HG03571 (cell line): Measurements from ENCODE around the gene HHLA2.
"Not testable (repeated sequence)": the region's sequence is repeated elsewhere in the genome, so short reads cannot be mapped to it uniquely, and the experiment has no call there.

Source experiments
- ATAC-seq: cut with Tn5 transposase; IDR thresholded peaks from one replicate; pipeline ENCODE4 v1.9.1; 2021; ENCODE audit not compliant: unreplicated experiment

HHLA2 gene, protein sequence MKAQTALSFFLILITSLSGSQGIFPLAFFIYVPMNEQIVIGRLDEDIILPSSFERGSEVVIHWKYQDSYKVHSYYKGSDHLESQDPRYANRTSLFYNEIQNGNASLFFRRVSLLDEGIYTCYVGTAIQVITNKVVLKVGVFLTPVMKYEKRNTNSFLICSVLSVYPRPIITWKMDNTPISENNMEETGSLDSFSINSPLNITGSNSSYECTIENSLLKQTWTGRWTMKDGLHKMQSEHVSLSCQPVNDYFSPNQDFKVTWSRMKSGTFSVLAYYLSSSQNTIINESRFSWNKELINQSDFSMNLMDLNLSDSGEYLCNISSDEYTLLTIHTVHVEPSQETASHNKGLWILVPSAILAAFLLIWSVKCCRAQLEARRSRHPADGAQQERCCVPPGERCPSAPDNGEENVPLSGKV

DNA sequence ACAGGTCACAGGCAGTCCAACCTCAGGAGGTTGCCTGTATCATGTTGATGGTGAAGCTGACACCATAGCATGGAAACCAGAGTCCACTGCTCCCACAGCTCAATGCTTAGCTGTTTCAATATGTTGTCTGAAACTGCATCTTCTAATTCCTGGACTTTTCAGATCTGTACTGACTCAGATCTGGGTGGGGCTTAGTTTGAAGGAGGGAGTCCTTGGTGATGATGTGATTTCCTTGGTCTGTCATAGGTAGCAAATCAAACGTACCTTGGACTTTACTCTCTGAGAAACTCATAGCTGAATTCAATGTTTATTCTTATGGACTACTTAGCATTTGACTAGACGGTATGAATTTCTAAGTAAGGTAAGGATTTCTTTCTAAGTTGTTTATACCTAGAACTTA lies at the start of gene HHLA2:
TSS of gene HHLA2 (plus strand) at position 310 of the 400 bp plus-strand sequence. CDS start 55,266 bp downstream, outside the sequence.
- ATAC-seq, result no peak

DNA sequence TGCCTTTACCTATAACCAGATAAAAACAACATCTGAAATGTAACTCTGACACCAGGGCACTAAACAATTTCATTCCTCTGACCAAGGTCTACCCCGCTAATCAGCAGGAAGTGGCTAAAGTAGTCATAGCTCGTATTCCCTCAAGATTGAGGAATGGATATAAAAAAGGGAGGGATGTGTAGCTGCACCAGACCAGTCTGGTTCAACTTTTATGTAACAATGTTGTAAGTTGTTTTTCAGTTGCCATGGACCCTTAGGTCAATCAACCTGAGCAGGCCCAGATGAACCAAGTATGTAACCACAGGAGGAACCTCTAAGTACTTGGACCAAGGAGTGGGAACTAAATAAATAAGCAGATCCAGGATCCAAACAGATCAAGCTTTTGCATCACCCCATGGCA lies 45.7 kb upstream of the HHLA2 start:
- no peak for ATAC-seq

DNA sequence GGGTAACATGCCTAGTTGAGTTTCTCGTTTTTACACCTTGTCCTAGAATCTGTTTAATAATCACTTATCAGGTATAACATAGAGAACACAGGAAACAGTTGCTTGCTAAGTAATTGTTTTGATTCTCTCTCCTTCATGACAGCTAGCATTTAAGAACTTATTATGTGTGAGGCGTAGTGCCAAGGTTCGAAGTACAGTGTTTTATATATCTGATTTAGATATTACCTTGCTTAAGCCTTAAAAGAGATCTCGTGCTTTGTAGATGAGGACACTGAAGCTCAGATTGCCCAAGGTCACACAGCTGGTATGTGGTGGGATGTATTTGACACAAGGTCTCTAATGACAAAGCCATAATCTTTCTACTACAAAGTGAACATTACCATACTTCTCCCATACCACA lies 45.1 kb upstream of the HHLA2 start:
- no peak for ATAC-seq

DNA sequence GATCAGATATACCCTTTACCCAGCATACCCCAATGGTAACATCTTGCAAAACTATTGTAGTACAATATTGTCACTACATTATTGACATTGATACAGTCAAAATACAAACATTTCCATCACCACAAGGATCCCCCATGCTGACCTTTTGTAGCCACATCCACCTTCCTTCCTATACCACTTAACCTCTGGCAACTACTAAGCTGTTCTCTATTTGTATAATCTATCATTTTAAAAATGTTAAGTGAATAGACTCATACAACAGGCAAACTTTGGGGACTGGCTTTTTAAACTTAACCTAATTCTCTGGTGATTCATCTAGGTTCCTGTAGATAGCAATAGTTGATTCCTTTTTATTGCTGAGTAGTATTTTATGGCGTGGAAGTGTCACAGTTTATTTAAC lies 44.5 kb upstream of the HHLA2 start:
- ATAC-seq, result no peak

DNA sequence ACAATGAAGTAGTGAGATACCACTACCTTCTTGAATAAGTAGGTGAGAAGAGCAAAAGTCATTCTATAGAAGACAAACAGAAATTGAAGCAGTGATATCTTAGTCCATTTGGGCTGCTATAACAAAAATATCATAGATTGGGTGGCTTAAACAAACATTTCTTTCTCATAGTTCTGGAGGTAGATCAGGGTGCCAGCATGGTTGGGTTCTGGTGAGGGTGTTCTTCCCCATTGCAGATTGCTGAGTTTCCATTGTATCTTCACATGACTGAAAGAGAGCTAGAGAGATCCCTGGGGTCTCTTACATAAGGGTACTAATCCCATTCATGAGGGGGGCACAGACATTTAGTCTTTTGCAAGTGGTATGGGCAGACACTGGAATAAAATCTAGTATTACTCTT lies 41.2 kb upstream of the HHLA2 start:
- ATAC-seq, result no peak

DNA sequence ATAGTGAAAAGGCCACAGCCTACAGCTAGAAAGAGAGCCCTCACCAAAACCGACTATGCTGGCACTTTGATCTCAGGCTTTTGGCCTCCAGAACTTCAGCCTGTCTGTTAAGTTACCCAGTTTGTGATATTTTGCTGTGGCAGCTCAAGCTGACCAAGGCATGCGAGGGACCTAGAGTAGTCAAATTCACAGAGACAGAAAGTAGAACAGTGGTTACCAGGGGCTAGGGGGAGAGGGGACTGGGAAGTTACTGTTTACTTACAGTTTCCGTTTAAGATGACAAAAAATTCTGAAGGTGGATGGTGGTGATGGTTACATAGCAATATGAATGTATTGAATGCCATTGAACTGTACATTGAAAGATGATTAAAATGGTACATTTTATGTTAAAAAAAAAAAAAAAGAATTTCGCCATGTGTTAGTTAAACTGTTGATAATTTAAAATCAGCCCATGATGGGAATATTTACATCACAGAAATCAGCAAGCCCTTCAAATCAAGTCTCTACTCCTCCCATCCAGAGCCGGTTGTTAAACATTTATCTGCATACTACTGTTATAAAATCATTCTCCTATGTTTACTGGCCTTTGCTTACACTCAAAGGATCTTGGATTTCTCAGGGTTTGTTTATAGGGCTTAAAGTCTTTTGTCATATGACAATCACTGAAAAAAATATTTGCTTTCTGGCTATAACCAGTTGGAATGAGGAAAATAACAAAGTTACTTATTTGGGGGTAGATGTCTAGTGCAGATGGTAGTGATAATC lies 31.6 kb upstream of the HHLA2 start:
- peak; percentile 74 for ATAC-seq

DNA sequence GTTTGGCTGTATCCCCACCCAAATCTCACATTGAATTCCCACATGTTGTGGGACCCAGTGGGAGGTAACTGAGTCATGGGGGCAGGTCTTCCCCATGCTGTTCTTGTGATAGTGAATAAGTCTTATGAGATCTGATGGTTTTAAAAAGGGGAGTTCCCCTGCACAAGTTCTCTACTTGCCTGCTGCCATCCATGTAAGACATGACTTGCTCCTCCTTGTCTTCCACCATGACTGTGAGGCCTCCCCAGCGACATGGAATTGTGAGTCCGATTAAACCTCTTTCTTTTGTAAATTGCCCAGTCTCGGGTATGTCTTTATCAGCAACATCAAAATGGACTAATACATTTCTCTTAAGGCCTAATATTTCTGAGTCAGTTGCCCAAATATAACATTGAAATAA lies 28.1 kb upstream of the HHLA2 start:
- ATAC-seq, result not testable (repeated sequence)

DNA sequence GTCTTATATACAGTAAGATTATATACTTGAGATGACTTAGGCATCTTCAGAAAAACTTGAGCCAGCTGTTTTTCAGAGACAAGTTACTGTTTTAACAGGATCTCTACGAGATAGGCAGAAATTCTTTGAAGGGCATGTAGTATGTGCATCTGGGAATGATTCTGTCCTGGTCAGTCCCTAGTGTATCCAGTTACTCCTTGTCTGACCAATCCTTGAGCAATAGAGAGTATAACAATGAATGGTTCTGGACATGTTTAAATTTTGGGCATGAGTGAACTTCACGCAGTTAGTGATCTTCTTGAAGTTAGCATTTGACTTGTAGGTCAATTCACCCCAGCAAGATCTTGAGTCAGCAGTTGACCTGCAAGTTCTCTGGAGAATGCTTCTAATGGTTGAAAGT lies 24.7 kb upstream of the HHLA2 start:
- no peak for ATAC-seq

DNA sequence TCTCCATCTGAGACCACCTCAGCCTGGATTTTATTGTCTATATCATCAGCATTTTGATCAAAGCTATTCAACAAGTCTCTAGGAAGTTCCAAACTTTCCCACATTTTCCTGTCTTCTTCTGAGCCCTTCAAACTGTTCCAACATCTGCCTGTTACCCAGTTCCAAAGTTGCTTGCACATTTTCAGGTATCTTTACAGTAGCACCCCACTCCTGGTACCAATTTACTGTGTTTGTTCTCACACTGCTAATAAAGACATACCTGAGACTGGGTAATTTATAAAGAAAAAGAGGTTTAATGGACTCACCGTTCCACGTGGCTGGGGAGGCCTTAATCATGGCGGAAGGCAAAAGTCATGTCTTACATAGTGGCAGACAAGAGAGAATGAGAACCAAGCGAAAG lies 17.3 kb upstream of the HHLA2 start:
- ATAC-seq, result not testable (repeated sequence)

DNA sequence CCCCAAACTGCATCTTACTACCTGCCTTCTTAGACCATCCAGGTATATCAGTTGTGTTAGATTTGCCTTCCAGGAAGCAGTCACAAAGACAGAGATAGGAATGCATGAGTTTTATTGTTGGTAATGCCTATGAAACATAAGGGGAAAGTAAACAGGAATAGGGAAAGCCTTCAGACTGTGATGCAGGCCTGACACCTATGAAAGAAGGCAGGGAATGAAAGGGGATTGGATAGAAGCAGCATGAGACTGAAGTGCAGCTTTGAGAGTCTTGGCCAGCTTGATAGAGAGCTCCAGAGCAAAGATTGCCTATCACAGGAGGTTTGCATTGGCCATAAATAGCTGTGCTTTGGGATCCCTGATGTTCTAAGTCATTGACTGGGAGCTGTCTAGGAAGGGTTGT lies 15.9 kb upstream of the HHLA2 start:
- no peak for ATAC-seq

DNA sequence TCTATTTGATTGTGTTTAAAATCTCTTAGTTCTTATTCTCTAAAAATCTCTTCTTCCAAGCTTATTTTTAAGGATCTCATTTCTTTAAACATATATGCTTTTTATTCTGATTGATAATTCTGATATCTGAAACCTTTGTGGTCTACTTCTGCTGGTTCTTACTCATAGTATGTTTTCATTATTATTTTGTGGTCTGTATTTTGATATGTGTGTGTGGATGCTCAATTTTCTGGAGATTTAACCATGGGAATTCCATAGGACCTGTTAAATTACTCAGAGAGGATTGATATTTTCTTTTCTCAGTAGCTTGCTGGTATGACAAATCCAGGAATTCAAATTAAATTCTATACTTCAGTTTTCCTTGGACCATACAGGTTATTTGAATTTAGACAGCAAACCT lies 14.7 kb upstream of the HHLA2 start:
- no peak for ATAC-seq

DNA sequence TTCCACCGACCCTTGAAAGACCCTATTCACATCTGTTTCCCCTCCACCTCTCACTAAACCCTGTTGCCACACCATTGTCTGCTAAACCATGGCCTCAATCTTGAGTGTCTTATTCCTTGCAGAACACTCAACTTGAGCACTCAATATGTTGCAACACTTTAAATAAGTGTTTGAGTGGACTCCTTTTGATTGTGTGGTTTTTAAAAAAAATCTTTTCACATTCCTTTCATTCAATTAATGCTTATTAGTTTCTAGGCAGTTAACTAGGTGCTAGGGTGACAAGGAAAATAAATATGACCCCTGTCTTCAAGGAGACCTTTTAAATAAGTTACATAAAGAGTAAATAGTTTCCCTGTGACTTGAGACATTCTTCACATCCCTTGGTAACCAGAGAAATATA lies 13.3 kb upstream of the HHLA2 start:
- no peak for ATAC-seq

DNA sequence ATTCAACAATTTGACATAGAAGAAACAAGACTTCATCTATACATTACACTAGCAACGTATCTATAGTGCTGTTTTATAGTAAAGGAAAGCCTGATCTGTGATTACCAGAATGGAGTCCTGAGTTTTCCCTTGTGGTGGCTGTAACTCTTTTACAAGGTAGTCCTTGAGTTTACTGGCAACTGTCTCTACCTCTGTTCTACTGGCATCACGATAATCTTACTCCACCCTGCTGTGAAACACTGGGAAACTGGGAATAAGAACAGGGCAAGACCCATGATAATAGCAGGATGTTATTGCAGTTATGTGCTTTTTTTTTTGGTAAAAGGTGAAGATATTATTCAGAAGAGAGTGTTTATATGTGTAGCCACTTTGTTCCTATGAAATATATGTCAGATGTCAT lies 12.4 kb upstream of the HHLA2 start:
- ATAC-seq, result no peak

DNA sequence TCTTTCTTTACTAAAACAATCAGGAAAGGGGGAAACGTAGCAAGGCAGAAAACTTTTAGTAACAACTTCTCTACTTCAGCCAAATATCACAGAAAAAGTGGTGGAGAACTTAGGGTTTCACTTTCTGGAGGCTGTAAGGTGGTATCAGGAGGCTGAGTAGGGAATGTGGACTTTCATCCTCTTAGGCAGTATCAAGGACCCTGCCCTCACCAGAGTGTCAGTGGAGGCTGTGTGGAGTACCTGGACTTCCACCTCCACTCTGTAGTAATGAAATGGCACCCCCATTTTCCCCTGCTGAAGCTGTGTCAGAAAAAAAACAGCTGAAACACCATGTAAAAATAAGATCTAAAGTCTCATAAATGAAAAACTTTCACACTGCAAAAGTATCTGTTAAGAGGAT lies 11.2 kb upstream of the HHLA2 start:
- ATAC-seq, result no peak

DNA sequence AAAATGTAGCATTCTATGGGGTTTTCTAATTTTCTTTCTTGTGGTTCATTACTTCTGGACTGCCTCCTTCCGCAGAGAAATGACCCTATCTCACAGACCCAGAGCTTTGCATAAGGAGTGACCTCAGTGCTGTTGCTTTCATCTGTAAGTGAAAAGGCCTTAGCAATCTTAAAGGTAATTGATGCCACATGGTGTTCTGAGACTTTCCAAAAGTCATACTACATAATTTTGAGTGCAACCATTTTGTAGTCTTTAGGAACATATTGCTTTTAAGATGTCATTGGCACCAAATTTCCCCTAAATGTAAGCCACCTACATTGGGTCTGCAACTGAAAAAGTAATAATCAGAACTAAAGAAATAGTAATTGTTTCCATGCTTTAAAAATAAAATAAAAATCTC lies 9.2 kb upstream of the HHLA2 start:
- ATAC-seq, result no peak

DNA sequence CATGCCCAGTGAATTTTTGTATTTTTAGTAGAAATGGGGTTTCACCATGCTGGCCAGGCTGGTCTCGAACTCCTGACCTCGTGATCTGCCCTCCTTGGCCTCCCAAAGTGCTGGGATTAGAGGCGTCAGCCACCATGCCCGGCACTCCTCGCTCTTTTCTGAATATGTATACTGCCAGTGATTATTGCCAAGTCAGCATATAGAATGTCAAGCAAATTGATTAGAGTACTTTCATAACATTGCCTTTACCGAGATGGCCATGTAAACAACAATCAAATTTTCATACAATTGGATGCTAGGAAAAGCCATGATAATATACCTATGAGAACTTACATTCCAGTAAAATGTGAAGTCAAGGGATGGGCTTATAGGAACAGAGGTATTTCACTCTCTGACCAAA lies 8.2 kb upstream of the HHLA2 start:
- not testable (repeated sequence) for ATAC-seq

DNA sequence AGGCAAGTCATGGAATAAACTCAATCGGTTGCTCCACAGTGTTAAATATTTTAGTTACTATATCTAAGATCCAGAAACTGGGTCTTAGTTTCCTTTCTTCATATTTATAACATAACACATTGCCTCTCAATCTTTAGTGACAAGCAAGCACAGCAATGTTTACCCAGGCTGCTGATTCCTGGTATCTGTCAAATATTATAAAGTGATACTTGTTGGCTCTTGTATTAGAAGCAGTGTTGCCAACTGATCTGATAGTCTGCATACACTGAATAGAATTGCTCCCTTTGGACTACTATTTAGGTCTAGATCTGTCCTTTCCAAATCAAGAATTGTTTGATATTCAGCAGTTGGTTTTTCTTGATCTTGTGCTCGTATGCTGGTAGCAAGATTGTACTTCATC lies 7.2 kb upstream of the HHLA2 start:
- no peak for ATAC-seq

DNA sequence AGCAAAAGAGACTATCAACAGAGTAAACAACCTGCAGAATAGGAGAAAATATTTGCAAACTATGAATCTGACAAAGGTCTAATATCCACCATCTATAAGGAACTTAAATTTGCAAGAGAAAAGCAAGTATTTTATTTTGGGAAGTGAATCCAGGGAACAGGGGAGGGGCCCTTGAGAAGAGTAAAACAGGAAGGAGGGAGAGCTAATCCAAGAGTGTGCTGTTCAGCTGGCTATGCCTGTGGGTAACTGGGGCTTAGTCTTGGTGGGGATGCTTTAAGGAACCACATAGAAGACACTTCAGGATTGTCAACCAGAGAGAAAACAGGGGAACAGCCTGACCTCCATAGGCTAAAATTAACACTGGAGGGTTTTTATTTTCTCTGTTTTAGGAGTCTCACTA lies 3.9 kb upstream of the HHLA2 start:
- ATAC-seq, result no peak

DNA sequence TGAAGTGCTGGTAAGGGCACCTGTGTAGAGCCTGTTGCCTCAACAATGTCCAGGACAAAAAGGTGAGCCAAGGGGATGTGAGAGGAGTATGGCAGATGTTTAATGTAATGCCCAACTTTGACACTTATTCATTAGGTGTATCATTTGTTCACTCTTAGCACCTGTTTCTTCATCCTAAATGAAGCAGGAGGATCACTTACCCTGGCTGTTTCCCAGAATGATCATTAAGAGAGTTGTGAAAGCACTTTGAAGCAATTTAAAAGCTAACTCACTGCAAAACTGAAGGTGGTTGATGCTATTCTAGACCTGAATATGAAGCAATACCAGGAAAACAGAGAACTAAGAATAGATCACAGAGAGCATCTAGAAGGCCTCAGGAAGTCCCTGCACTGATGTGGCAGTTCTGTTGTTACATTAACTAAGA lies 3.4 kb upstream of the HHLA2 start:
- peak; percentile 81 for ATAC-seq

DNA sequence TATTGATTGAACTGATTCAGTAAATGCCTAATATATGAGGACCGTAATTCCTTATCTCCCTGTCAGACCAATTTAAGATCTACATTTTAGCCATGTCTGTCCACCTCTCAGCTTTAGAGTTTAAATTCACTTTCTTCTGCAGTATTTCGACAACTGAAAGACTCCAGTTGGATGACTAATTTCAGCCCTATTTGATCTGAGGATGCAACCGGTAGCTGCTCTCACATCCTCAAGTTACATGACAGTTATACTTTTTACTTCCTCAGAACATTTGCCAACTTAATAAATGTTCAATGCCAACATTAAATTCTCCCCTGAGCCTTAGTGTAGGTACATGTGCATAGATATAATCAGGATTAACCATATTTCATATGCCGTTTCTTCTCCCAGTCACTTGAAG lies 2.5 kb upstream of the HHLA2 start:
- ATAC-seq, result peak; percentile 75

DNA sequence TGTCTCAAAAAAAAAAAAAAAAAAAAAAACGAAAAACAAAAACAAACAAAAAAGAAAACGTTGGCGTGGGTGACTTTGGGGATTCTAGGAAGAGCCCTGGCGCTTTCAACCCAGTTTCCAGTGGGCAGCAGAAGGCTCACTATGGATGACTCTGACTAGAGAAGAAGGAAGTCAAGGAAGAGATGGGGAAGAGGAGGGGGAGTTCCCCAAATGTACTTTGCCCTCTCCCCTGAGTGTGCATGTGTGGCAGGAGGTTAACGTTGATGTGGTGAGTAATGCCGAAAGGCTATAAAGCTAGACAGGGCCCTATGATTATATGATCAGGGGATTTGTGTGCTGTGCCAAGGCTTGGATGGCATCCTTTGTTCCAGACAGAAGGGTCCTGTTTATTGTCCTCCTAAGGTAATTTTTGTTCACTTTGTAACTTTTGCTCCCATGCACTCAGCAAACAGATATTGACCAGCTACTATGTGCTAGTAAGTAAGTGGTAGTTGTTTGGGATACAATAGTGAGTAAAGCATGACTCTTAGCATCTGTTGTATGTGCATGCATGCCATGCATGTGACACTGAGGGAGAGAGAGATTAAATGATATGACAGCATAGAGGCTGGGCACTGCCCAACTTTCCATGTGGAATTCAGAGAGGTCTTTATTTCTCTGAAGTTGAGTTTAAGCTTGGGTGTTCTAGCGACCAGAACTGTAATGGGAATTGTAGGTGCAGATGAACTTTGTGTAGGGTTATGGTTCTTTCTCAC lies 750 bp upstream of the HHLA2 start:
- ATAC-seq, result no peak

DNA sequence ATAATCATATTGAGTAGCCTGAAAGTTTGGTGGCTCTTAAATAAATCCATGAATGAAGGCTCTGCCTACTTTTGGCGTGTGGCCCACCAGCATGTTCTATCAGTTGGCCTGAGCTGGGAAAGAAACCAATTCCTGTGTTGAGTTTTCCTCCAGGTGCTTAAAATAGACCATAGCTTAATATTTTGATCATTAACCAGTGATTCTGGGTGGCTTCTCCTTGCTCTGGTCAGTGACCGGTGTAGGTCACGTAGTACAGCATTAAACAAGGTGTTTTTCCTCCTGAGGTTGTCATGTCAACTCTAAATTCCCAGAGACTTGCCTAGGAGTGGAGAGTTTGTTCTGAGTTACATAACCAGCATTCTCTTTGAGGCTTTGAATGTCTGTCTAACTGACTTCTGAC lies 1.3 kb downstream of the HHLA2 start:
- no peak for ATAC-seq
